Measurements from ENCODE around the gene IL17RB. TPM values are rescaled to one million over a fixed set of nuclear protein-coding genes. Genes with fewer than 3 reads are reported as not detected.
A peak's percentile ranks its signal among the peaks of the same experiment; 100 is the strongest.

IL17RB gene
- total RNA-seq, 1 donor from 2014 or later: 2.2 TPM

DNA sequence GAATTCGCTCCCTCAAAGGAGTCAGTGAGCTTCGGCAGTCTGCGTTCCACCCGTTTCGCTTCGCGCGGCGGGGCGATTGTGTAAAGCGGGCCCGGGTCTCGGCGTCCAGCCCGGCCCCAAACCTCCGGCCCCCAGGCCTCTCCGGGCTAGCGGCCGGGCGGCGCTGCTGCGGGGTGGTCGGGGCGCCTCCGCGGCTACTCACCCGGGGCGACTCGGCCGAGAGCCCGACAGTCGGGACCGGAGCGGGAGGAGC, 561 bp upstream of the IL17RB start:
- H3K27ac Mint-ChIP-seq: no peak overlapping the region
- no peaks in the 10 kb centered on the region for H3K36me3 Mint-ChIP-seq (ENCODE audit: low read depth)
- no peaks in the 10 kb centered on the region for H3K9me3 Mint-ChIP-seq
- H3K4me3 Mint-ChIP-seq: peak overlapping the region; percentile 67
- intact Hi-C loops (cut with micrococcal nuclease): no loop called here
- H3K27me3 Mint-ChIP-seq: peaks cover 63% of the 10 kb centered on the region
- no peak for DNase-seq
- peaks cover 4% of the 10 kb centered on the region for H3K4me1 Mint-ChIP-seq

DNA sequence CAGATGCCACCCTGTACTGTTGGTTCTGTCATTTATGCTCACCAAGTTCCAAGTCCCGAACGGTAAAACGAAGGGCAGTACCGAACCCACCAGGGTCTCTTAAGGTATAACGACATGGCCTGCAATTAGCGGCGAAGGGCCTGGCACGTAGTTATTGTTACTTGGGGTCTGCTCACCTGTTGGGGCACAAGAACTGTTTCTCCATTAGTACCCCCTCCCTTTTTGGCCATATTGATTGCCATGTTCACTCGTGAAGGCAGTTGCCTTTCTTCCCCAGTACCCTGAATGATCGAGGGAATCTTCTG, 435 bp downstream of the IL17RB start:
- H3K4me1 Mint-ChIP-seq: peaks cover 4% of the 10 kb centered on the region

DNA sequence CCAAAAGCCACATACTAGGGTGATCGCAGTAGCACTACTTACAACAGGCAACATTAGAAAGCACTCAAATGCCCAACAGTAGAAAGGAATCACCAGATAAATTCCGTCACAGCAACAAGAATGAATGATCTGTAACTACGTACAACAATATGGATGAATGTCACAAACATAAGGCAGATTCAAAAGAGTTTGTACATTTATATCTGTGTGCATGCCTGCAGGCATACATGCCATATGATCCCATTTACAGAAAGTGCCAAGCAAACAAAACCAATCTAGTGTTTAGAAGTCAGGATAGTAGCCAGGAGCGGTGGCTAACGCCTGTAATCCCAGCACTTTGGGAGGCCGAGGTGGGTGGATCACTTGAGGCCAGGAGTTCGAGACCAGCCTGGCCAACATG, 3.5 kb downstream of the IL17RB start:
- Mint-ChIP-seq H3K36me3 (ENCODE audit: low read depth) (no peaks in the 10 kb centered on the region), H3K9me3 (no peaks in the 10 kb centered on the region), H3K4me1 (peaks cover 4% of the 10 kb centered on the region), H3K27me3 (peaks cover 43% of the 10 kb centered on the region), H3K27ac (no peak overlapping the region), H3K4me3 (no peak overlapping the region)
- intact Hi-C loops (cut with micrococcal nuclease): no loop called here
- DNase-seq: no peak

More for the DNA sequence above, 435 bp downstream of the IL17RB start:
- Mint-ChIP-seq H3K27ac (no peak overlapping the region), H3K9me3 (no peaks in the 10 kb centered on the region), H3K27me3 (peaks cover 65% of the 10 kb centered on the region), H3K36me3 (ENCODE audit: low read depth) (no peaks in the 10 kb centered on the region), H3K4me3 (peak overlapping the region; percentile 70)
- intact Hi-C loops (cut with micrococcal nuclease): no loop called here
- no peak for DNase-seq

DNA sequence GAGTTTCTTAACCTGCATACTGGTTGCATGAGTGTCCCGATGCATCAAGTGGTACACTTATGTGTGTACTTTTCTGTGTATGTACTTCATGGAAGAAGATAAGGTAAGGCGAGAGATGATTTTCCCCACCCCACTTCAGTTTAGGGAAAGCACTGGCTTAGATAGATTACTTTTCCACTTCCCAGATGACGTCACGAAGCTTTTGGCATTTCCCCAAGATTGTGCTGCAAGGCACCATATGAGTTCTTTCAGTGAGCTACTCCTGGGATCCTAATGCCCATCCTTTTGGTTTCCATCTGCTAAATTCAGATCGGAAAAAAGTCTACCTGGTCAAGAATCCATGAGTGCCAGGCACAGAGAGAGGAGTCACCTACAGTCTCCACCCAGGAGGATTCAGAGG, 4.5 kb downstream of the IL17RB start:
- peaks cover 34% of the 10 kb centered on the region for H3K27me3 Mint-ChIP-seq
- DNase-seq: no peak
- peaks cover 2% of the 10 kb centered on the region for H3K4me1 Mint-ChIP-seq
- intact Hi-C loops (cut with micrococcal nuclease): no loop called here
- H3K4me3 Mint-ChIP-seq: no peak overlapping the region
- H3K36me3 Mint-ChIP-seq (ENCODE audit: low read depth): no peaks in the 10 kb centered on the region
- H3K9me3 Mint-ChIP-seq: no peaks in the 10 kb centered on the region
- H3K27ac Mint-ChIP-seq: no peak overlapping the region

DNA sequence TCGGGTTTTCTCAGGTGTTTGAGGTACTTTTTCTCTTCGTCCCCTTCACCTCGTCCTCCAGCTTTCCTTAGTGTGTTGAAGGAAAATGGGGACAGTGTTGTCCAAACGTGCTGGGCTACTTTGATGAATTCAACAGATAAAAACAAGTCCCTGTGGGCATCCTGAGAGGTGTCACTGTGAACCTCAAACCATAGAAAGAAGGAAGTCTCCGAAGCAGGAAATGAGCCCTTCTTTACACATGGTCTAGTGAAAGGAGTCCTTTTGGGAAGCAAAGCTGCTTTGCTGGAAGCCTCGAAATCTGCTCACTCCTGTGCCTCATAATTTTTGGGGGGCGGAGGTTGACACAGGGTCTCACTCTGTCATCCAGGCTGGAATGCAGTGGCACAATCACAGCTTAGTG, 10.6 kb downstream of the IL17RB start:
- Mint-ChIP-seq H3K4me1 (no peaks in the 10 kb centered on the region), H3K27ac (no peak overlapping the region), H3K27me3 (no peaks in the 10 kb centered on the region), H3K4me3 (no peak overlapping the region), H3K36me3 (ENCODE audit: low read depth) (peaks cover 12% of the 10 kb centered on the region), H3K9me3 (no peaks in the 10 kb centered on the region)
- intact Hi-C loops (cut with micrococcal nuclease): no loop called here
- DNase-seq: no peak

DNA sequence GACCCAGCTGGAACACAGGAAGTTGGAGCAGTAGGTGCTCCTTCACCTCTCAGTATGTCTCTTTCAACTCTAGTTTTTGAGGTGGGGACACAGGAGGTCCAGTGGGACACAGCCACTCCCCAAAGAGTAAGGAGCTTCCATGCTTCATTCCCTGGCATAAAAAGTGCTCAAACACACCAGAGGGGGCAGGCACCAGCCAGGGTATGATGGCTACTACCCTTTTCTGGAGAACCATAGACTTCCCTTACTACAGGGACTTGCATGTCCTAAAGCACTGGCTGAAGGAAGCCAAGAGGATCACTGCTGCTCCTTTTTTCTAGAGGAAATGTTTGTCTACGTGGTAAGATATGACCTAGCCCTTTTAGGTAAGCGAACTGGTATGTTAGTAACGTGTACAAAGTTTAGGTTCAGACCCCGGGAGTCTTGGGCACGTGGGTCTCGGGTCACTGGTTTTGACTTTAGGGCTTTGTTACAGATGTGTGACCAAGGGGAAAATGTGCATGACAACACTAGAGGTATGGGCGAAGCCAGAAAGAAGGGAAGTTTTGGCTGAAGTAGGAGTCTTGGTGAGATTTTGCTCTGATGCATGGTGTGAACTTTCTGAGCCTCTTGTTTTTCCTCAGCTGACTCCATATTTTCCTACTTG, 11.9 kb downstream of the IL17RB start:
- Mint-ChIP-seq H3K27ac (no peak overlapping the region), H3K9me3 (no peaks in the 10 kb centered on the region), H3K27me3 (no peaks in the 10 kb centered on the region), H3K4me3 (no peak overlapping the region), H3K4me1 (no peaks in the 10 kb centered on the region), H3K36me3 (ENCODE audit: low read depth) (peaks cover 20% of the 10 kb centered on the region)
- DNase-seq: no peak
- intact Hi-C loops (cut with micrococcal nuclease): no loop called here

DNA sequence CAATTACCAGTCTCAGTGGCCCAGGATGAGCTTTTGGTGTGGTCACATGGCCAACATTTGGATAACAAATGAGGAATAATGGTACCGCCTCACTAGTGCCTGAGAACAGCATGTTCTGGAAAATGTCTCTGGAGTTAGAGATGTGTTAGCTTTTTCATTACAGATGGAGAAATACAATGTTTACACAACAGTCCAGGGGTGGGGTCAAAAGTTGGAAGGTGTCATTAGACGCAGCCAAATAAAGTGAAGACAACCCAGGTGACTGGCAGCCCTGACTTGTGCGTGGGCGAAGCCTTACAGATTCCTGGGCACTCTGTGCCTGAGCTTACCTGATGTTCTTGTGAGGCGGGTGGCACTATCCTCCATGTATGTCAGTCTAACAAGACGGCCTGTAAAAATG, 12.8 kb downstream of the IL17RB start:
- Mint-ChIP-seq H3K27me3 (no peaks in the 10 kb centered on the region), H3K4me3 (no peak overlapping the region), H3K27ac (no peak overlapping the region), H3K9me3 (no peaks in the 10 kb centered on the region), H3K4me1 (no peaks in the 10 kb centered on the region), H3K36me3 (ENCODE audit: low read depth) (peaks cover 20% of the 10 kb centered on the region)
- no peak for DNase-seq
- intact Hi-C loops (cut with micrococcal nuclease): no loop called here

DNA sequence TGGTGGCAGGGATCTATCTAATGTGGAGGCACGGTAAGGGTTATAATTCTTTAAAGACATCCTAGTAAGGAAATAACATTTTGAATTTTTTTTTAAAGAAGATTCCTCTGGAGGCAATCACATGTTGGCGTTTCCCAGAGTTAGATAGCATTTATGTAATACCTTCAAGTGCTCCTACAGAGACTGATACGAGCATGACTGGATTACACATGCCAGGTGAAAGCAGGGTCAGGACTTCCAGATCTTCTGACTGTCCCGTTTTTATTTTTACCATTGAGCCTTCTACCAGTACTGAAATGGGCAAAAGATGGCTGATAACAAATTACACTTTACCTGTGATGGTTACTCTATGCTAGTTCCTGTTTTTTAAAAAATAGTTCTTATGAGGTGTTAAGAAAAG, 13.8 kb downstream of the IL17RB start:
- Mint-ChIP-seq H3K27me3 (no peaks in the 10 kb centered on the region), H3K9me3 (no peaks in the 10 kb centered on the region), H3K4me1 (no peaks in the 10 kb centered on the region), H3K27ac (no peak overlapping the region), H3K4me3 (no peak overlapping the region), H3K36me3 (ENCODE audit: low read depth) (peaks cover 24% of the 10 kb centered on the region)
- no peak for DNase-seq
- intact Hi-C loops (cut with micrococcal nuclease): no loop called here

DNA sequence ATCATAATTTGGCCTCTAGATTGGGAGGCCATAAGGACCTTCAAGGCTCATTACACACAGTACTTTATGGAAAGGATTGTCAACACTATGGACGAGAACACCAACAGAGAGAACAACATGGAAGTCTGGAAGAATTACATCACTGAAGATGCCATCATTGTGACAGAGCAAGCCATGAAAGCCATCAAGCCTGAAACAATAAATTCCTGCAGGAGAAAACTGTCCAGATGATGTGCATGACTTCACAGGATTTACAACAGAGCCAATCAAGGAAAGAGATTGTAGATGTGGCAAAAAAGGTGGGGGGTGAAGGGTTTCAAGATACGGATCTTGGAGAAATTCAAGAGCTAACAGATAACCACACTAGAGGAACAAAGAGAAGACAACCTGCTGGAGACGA, 15.9 kb downstream of the IL17RB start:
- no peak overlapping the region for H3K27ac Mint-ChIP-seq
- no peak overlapping the region for H3K4me3 Mint-ChIP-seq
- H3K36me3 Mint-ChIP-seq (ENCODE audit: low read depth): peaks cover 28% of the 10 kb centered on the region
- H3K4me1 Mint-ChIP-seq: no peaks in the 10 kb centered on the region
- intact Hi-C loops (cut with micrococcal nuclease): no loop called here
- H3K27me3 Mint-ChIP-seq: no peaks in the 10 kb centered on the region
- DNase-seq: no peak
- no peaks in the 10 kb centered on the region for H3K9me3 Mint-ChIP-seq

DNA sequence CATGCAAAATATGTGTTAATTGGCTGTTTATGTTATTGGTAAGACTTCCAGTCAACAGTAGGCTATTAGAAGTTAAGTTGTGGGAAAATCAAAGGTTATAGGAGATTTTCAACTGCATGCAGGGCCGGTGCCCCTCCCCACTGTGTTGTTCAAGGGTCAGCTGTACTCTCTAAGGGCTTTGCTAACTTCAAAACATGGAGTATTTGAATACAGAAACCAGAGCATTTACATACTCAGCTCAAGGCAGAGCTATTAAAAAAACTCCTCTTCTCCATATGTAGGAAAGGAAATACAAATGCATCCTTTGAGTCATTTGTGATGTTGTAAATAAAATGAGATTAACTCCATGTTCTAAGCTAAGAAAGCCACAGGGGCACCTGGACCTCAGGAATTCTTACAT, 16.8 kb downstream of the IL17RB start:
- no peak overlapping the region for H3K4me3 Mint-ChIP-seq
- H3K9me3 Mint-ChIP-seq: no peaks in the 10 kb centered on the region
- no peak overlapping the region for H3K27ac Mint-ChIP-seq
- H3K27me3 Mint-ChIP-seq: no peaks in the 10 kb centered on the region
- no peaks in the 10 kb centered on the region for H3K4me1 Mint-ChIP-seq
- DNase-seq: no peak
- peaks cover 34% of the 10 kb centered on the region for H3K36me3 Mint-ChIP-seq (ENCODE audit: low read depth)
- intact Hi-C loops (cut with micrococcal nuclease): no loop called here

DNA sequence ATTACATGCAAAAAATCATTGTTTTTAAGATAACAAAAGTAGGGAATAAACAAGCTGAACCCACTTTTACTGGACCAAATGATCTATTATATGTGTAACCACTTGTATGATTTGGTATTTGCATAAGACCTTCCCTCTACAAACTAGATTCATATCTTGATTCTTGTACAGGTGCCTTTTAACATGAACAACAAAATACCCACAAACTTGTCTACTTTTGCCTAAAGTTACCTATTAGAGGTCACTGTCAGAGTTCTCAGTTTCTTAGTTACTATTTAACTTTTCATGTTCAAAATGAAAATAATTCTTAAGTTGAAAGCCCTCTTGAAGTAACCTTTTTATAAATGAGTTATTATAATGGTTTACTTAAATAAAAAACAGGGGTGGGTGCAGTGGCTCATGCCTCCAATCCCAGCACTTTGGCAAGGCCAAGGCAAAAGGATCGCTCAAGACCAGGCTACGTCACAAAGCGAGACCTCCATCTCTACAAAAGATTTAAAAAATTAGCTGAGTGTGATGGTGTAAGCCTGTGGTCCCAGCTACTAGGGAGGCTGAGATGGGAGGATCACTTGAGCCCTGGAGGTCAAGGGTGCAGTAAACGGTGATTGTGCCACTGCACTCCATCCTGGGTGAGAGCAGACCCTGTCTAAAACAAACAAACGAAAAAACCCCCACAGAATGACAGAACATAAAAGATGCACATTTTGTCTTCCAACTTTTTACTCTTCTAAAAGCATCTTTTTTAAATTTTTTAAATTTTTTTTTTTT, 19.5 kb downstream of the IL17RB start:
- no peak for DNase-seq
- H3K36me3 Mint-ChIP-seq (ENCODE audit: low read depth): peaks cover 49% of the 10 kb centered on the region
- no peaks in the 10 kb centered on the region for H3K9me3 Mint-ChIP-seq
- no peak overlapping the region for H3K27ac Mint-ChIP-seq
- no peaks in the 10 kb centered on the region for H3K4me1 Mint-ChIP-seq
- no peaks in the 10 kb centered on the region for H3K27me3 Mint-ChIP-seq
- no peak overlapping the region for H3K4me3 Mint-ChIP-seq
- intact Hi-C loops (cut with micrococcal nuclease): no loop called here

DNA sequence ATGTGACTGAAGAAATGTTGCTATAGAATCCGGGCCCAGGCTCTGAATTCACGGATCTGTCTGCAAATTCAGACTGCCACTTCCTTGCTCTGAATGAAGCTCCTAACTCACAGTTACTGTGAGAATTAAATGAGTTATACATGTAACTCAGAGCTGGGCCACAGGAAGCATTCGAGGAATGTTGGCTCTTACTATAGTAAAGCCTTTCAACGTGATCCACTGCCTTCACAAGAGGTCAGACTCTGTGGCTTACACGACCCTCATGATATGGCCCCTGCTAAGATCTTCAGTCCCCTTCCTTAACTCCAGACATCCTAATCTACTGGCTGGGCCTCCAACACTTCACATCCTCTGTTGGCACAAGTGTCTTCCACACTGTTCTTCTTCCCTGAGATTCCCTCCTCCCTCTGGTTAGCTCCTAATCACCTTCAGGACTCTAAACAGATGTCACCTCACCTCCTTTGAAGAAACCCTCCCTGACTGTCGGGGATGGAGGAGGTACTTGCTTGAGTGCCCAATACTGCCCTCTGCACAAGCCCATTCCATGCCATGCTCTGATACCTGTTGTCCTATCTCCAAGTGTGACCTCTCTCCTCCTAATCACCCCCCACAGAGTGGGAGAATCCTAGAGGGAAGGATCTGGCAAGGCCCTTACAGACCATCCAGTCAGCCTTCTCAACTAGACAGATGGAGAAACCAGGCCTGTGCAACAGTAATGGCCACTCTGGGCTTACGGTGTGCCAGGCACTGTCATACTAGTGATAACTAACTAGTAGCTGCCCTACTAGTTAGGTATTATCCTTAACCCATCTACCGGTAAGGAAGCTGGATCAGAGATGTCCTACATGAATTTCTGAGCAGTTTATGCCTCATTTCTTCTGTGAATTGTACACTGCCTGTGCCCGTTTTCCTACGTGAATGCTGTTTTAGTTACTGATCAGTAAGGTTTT, 34.3 kb downstream of the IL17RB start:
- H3K27me3 Mint-ChIP-seq: no peaks in the 10 kb centered on the region
- peaks cover 49% of the 10 kb centered on the region for H3K36me3 Mint-ChIP-seq (ENCODE audit: low read depth)
- intact Hi-C loops (cut with micrococcal nuclease): no loop called here
- H3K4me1 Mint-ChIP-seq: peaks cover 29% of the 10 kb centered on the region
- H3K27ac Mint-ChIP-seq: peak overlapping the region; percentile 99
- DNase-seq: no peak
- H3K9me3 Mint-ChIP-seq: no peaks in the 10 kb centered on the region
- peak overlapping the region; percentile 99 for H3K4me3 Mint-ChIP-seq

DNA sequence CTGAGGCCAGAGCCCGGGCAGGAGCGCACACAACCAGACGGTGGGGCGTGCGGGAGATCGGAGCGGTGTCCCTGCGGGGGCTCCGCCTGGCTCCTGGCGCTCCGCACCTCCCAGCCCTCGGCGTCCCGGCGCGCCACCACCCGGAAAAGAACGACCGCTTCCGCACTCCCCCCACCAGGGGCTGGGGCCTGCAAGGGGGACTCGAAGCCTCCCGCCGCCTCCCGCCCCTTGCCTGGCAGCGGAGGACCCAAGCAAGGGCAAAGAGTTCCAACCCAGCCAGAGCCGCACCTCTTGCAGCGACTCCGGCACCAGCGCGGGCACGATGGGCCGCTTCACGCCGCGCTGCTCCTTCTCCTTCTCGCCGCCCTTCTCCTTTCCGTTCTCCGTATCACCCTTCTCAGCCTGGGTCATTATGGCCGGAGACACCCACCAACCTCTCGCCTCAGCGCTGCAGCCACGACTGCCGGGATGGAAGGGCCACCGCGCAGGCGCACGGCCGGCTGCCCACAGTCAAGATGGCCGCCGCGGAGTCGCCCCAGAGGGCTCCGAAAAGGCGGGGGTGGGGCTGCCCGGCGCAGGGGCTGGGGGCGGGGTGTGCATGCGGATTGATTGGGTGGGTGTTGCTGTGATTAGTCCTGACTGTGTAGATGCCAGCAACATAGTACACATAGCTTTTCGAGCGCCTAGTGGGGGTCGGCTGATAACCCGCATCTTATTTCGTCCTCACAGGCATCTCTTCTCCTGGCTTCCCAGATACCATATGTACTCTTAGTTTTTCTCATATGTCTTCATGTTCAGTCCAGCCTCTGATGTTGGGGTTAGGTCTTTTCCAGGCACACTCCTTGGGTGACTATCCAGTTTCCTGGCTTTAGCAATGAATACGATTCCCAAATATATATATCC, 35.6 kb downstream of the IL17RB start, which contains the start of gene ACTR8:
Gene ACTR8, minus strand, starts transcription at position 462 of the 903 bp plus-strand sequence. Its CDS starts 51 bp downstream, at position 411.
- Mint-ChIP-seq H3K27ac (peak within 1 kb of the TSS; percentile 99), H3K27me3 (no peaks in the 10 kb centered on the region), H3K36me3 (ENCODE audit: low read depth) (peaks cover 45% of the 10 kb centered on the region), H3K4me1 (peaks cover 34% of the 10 kb centered on the region), H3K9me3 (no peaks in the 10 kb centered on the region), H3K4me3 (peak within 1 kb of the TSS; percentile 99)
- intact Hi-C loops (cut with micrococcal nuclease): loop anchor here (1.0 kb wide), 1 partner anchor 9 kb away; the partner anchor contains the start of gene SELENOK
- DNase-seq: peak; percentile 97
